ENCODE data around the gene CDK4. TPM values are rescaled to one million over a fixed set of nuclear protein-coding genes. Genes with fewer than 3 reads are reported as not detected.
A peak's percentile ranks its signal among the peaks of the same experiment; 100 is the strongest.

The CDK4 gene
- total RNA-seq, 1 experiment from 2014 or later = 218 TPM

- no peak overlapping the region for H2AFZ ChIP-seq (ENCODE audit: low read length)
- H4K8ac ChIP-seq (replicated peaks; ENCODE audit: insufficient read length, low read depth, low read length) = no peak overlapping the region
- peaks cover 2% of the 10 kb centered on the region for H4K20me1 ChIP-seq (ENCODE audit: control insufficient read depth, insufficient read depth, insufficient read length)
- Mint-ChIP-seq H3K4me3 (peak overlapping the region; percentile 63 to 86), H3K4me1 (peaks cover 26 to 37% of the 10 kb centered on the region in 2 experiments), H3K27ac (no peak overlapping the region), H3K9me3 (no peaks in the 10 kb centered on the region; a peak in 1 of 5 replicates), H3K27me3 (ENCODE audit: low read depth) (peaks cover 85% of the 10 kb centered on the region), H3K36me3 (ENCODE audit: insufficient read depth in 1 of 3, low read depth in 3 of 3) (no peaks in the 10 kb centered on the region; a peak in 1 of 7 replicates)
- peaks cover 16% of the 10 kb centered on the region for H3K23me2 ChIP-seq (ENCODE audit: insufficient read length, low read depth, low read length, poor library complexity, severe bottlenecking)
- peaks cover 2% of the 10 kb centered on the region; the same call in 1 of the 2 replicates for H3K4me1 ChIP-seq (ENCODE audit: insufficient read depth, low read length)
- no peak overlapping the region for H2BK15ac ChIP-seq (ENCODE audit: low read depth, low read length)
- H4K91ac ChIP-seq (ENCODE audit: insufficient read length, low read depth, low read length) = no peak overlapping the region
- no CpG with 5 or more reads among the region's 7 CpGs for WGBS (ENCODE audit: extremely low coverage, insufficient read length, low lambda C conversion rate)
- H3K79me2 ChIP-seq (ENCODE audit: insufficient read depth, low read length) = no peaks in the 10 kb centered on the region
- H4K5ac ChIP-seq (ENCODE audit: insufficient read length, low read depth, low read length) = no peak overlapping the region
- no peak overlapping the region for H3K56ac ChIP-seq (ENCODE audit: insufficient read length, low read depth, low read length)
- H3K4ac ChIP-seq (ENCODE audit: low read depth, low read length) = no peak overlapping the region
- H3K27ac ChIP-seq (ENCODE audit: insufficient read length, low read depth, low read length) = no peak overlapping the region
- peak overlapping the region; percentile 47 for H3K4me2 ChIP-seq (ENCODE audit: insufficient read depth, insufficient read length, low read length)
- H2BK20ac ChIP-seq (ENCODE audit: low read depth, low read length, poor library complexity, severe bottlenecking) = no peak overlapping the region
- DNase-seq = no peak
- H3K23ac ChIP-seq (ENCODE audit: insufficient read length, low read depth, low read length) = no peak overlapping the region
- no peaks in the 10 kb centered on the region for H3K9me3 ChIP-seq (ENCODE audit: control insufficient read depth, low read depth, low read length)
- no peak overlapping the region for H2BK120ac ChIP-seq (ENCODE audit: low read depth, low read length, poor library complexity, severe bottlenecking)
- no peaks in the 10 kb centered on the region for H3K79me1 ChIP-seq (ENCODE audit: insufficient read depth, low read depth, low read length, poor library complexity, severe bottlenecking)
- no peak overlapping the region for H3K14ac ChIP-seq (ENCODE audit: insufficient read depth, low read length)
- TF ChIP-seq, protein P1, sequence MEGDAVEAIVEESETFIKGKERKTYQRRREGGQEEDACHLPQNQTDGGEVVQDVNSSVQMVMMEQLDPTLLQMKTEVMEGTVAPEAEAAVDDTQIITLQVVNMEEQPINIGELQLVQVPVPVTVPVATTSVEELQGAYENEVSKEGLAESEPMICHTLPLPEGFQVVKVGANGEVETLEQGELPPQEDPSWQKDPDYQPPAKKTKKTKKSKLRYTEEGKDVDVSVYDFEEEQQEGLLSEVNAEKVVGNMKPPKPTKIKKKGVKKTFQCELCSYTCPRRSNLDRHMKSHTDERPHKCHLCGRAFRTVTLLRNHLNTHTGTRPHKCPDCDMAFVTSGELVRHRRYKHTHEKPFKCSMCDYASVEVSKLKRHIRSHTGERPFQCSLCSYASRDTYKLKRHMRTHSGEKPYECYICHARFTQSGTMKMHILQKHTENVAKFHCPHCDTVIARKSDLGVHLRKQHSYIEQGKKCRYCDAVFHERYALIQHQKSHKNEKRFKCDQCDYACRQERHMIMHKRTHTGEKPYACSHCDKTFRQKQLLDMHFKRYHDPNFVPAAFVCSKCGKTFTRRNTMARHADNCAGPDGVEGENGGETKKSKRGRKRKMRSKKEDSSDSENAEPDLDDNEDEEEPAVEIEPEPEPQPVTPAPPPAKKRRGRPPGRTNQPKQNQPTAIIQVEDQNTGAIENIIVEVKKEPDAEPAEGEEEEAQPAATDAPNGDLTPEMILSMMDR (conservative IDR thresholded peaks at IDR 0.05) = no peak
- no peak overlapping the region for H2AK5ac ChIP-seq (ENCODE audit: insufficient read length, low read length)
- H3K9ac ChIP-seq (ENCODE audit: extremely low read depth, insufficient read length, low read length) = no peak overlapping the region
- no peak overlapping the region for H3T11ph ChIP-seq (ENCODE audit: low read length)
- H2BK5ac ChIP-seq (ENCODE audit: insufficient read length, low read length) = no peak overlapping the region
- H2BK12ac ChIP-seq (ENCODE audit: insufficient read length, low read depth, low read length) = no peak overlapping the region
- H3K27me3 ChIP-seq (ENCODE audit: insufficient read depth, low read length) = peaks cover 51% of the 10 kb centered on the region
- H3K18ac ChIP-seq (ENCODE audit: insufficient read length, low read depth, low read length) = no peak overlapping the region
Measured at GRCh38 chr12:57739387-57739786, 12.7 kb downstream of the CDK4 start.

Data from H9 (cell line).